HG03103 (cell line): ENCODE results near the gene PDZD2.
"Not testable (repeated sequence)": the region's sequence is repeated elsewhere in the genome, so short reads cannot be mapped to it uniquely, and the experiment has no call there.

Experiments
- ATAC-seq: cut with Tn5 transposase; IDR thresholded peaks from one replicate; pipeline ENCODE4 v1.9.1; 2021; ENCODE audit warnings: low read depth; ENCODE audit not compliant: unreplicated experiment

PDZD2 gene

GRCh38 chr5:31761877-31762276 is 122.9 kb downstream of the PDZD2 start:
- ATAC-seq, result no peak

GRCh38 chr5:31763424-31763823 is 124.5 kb downstream of the PDZD2 start:
- no peak for ATAC-seq

- not testable (repeated sequence) for ATAC-seq
These were observed 125.8 kb downstream of the PDZD2 start for GRCh38 chr5:31764687-31765086.

GRCh38 chr5:31767335-31768031 is 128.6 kb downstream of the PDZD2 start:
- ATAC-seq, result peak; percentile 40

- no peak for ATAC-seq
These were observed 129.1 kb downstream of the PDZD2 start for GRCh38 chr5:31768046-31768445.

- ATAC-seq, result no peak
These were observed 129.9 kb downstream of the PDZD2 start for GRCh38 chr5:31768784-31769183.

- ATAC-seq, result peak; percentile 27
These were observed 130.6 kb downstream of the PDZD2 start for GRCh38 chr5:31769530-31769929.

GRCh38 chr5:31770132-31770720 is 131.3 kb downstream of the PDZD2 start:
- ATAC-seq, result no peak

- ATAC-seq, result peak; percentile 81
These were observed 132.1 kb downstream of the PDZD2 start for GRCh38 chr5:31770998-31771397.

- ATAC-seq, result peak; percentile 20
These were observed 132.6 kb downstream of the PDZD2 start for GRCh38 chr5:31771500-31771899.

GRCh38 chr5:31776294-31776693 is 137.4 kb downstream of the PDZD2 start:
- not testable (repeated sequence) for ATAC-seq

- ATAC-seq, result no peak
These were observed 138.2 kb downstream of the PDZD2 start for GRCh38 chr5:31776976-31777651.

- no peak for ATAC-seq
These were observed 142.8 kb downstream of the PDZD2 start for GRCh38 chr5:31781772-31782171.

- ATAC-seq, result no peak
These were observed 144.2 kb downstream of the PDZD2 start for GRCh38 chr5:31783086-31783645.

- ATAC-seq, result no peak
These were observed 144.8 kb downstream of the PDZD2 start for GRCh38 chr5:31783731-31784130.

GRCh38 chr5:31786090-31786631 is 147.2 kb downstream of the PDZD2 start:
- ATAC-seq, result no peak

- ATAC-seq, result no peak
These were observed 155.1 kb downstream of the PDZD2 start for GRCh38 chr5:31794009-31794408.

- ATAC-seq, result no peak
These were observed 159.2 kb downstream of the PDZD2 start for GRCh38 chr5:31798168-31798567.

GRCh38 chr5:31800351-31800750 is 161.4 kb downstream of the PDZD2 start:
- no peak for ATAC-seq

GRCh38 chr5:31805785-31806400 is 167.0 kb downstream of the PDZD2 start:
- no peak for ATAC-seq

GRCh38 chr5:31806561-31806960 is 167.6 kb downstream of the PDZD2 start:
- ATAC-seq, result no peak
